ENCODE results near the gene FN3KRP.
"Not testable (repeated sequence)": the region's sequence is repeated elsewhere in the genome, so short reads cannot be mapped to it uniquely, and the experiment has no call there.

Gene FN3KRP

GRCh38 chr17:82743344-82744219 lies 27.1 kb downstream of the FN3KRP start:
- DNase-seq (ENCODE audit: low read depth, low spot score), result no peak

GRCh38 chr17:82744736-82745135 lies 28.2 kb downstream of the FN3KRP start:
- DNase-seq (ENCODE audit: low read depth, low spot score), result not testable (repeated sequence)

GRCh38 chr17:82745524-82745923 lies 29.0 kb downstream of the FN3KRP start:
- no peak for DNase-seq (ENCODE audit: low read depth, low spot score)

GRCh38 chr17:82748756-82749155 lies 32.2 kb downstream of the FN3KRP start:
- no peak for DNase-seq (ENCODE audit: low read depth, low spot score)

GRCh38 chr17:82750241-82750908 lies 33.9 kb downstream of the FN3KRP start:
- no peak for DNase-seq (ENCODE audit: low read depth, low spot score)

GRCh38 chr17:82751171-82751570 lies 34.7 kb downstream of the FN3KRP start:
- no peak for DNase-seq (ENCODE audit: low read depth, low spot score)

- peak; percentile 73 for DNase-seq (ENCODE audit: low read depth, low spot score)
Observed at GRCh38 chr17:82751571-82752370, 35.3 kb downstream of the FN3KRP start, which contains the start of gene TBCD. TSS of gene TBCD (plus strand) at chr17:82752065. CDS start at chr17:82752194, 129 bp downstream.

- no peak for DNase-seq (ENCODE audit: low read depth, low spot score)
Observed at GRCh38 chr17:82752371-82753200, 36.1 kb downstream of the FN3KRP start.

- no peak for DNase-seq (ENCODE audit: low read depth, low spot score)
Observed at GRCh38 chr17:82753201-82753464, 36.6 kb downstream of the FN3KRP start.

- no peak for DNase-seq (ENCODE audit: low read depth, low spot score)
Observed at GRCh38 chr17:82754297-82755208, 38.0 kb downstream of the FN3KRP start.

- no peak for DNase-seq (ENCODE audit: low read depth, low spot score)
Observed at GRCh38 chr17:82756166-82756565, 39.7 kb downstream of the FN3KRP start.

GRCh38 chr17:82765371-82765770 lies 48.9 kb downstream of the FN3KRP start:
- no peak for DNase-seq (ENCODE audit: low read depth, low spot score)

GRCh38 chr17:82767041-82767754 lies 50.7 kb downstream of the FN3KRP start:
- DNase-seq (ENCODE audit: low read depth, low spot score), result no peak

- no peak for DNase-seq (ENCODE audit: low read depth, low spot score)
Observed at GRCh38 chr17:82769041-82769440, 52.5 kb downstream of the FN3KRP start.

GRCh38 chr17:82772026-82772425 lies 55.5 kb downstream of the FN3KRP start:
- DNase-seq (ENCODE audit: low read depth, low spot score), result no peak

GRCh38 chr17:82774456-82774855 lies 58.0 kb downstream of the FN3KRP start:
- not testable (repeated sequence) for DNase-seq (ENCODE audit: low read depth, low spot score)

- DNase-seq (ENCODE audit: low read depth, low spot score), result no peak
Observed at GRCh38 chr17:82775001-82775823, 58.7 kb downstream of the FN3KRP start.

- no peak for DNase-seq (ENCODE audit: low read depth, low spot score)
Observed at GRCh38 chr17:82776454-82776853, 59.9 kb downstream of the FN3KRP start.

All from brain pericyte (primary cell).